Gastrocnemius medialis (tissue), 4 donors: Measurements from ENCODE around the gene RRAS2.
A peak's percentile ranks its signal among the peaks of the same experiment; 100 is the strongest.

Source experiments
- POLR2A ChIP-seq, 2 donors: fragments of 450-650 bp; IDR thresholded peaks; one replicate each; pipeline ENCODE4 v1.6.1; 2017; ENCODE audit warnings: antibody characterized with exemption in 2 of 2, mild to moderate bottlenecking in 2 of 2, moderate library complexity in 2 of 2
- TF ChIP-seq, protein P1 (sequence below), 5 experiments: fragments of 450-650 bp in 3 of 5; fragments of 200-600 bp in 2 of 5; sonication (generic) in 2 of 5; IDR thresholded peaks in 4 of 5; conservative IDR thresholded peaks in 1 of 5; 1 replicate in 4 of 5; 2 replicates in 1 of 5; pipeline ENCODE4 v1.5.1; 2016 to 2019; ENCODE audit warnings: antibody characterized with exemption in 5 of 5, mild to moderate bottlenecking in 3 of 5, moderate library complexity in 3 of 5

DNA sequence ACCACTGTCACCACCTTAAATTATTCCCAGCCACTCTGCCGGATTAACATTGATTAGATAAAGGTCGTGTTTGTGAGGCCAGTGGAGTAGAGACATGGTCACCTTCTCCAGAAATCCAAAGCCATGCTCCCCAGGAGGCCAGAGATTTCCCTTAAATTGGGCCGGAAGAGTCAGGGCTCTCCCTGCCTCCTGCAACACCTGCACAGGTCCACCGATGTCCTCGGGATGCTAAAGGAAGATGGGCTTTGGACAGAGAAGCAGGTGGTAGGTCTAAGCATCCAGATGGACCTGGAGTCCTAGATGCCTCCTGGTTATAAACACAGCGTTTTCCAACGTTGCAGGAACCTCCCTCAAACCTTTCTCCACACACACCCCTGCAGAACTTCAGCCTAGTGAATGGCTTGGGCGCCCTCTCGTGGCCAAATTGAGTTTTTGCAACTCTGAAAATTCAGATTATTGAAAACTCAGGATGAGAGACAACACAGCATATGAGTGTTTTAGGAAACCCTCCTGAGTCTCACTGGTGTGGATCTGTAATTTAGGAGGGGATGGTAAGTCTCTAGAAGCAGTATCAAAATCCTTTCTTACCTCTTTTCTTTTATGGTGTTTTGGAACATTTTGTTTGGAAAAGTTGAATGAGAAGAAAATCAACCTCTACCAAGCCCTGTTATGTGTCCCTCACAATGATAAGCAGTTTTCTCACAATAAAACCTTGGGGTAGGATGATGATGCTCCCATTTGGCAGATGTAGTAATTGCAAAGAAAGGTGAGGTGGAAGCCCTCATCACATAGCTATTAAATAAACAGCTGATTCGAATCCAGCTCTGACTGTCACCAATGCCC, 109.6 kb downstream of the RRAS2 start:
- TF ChIP-seq, protein P1, sequence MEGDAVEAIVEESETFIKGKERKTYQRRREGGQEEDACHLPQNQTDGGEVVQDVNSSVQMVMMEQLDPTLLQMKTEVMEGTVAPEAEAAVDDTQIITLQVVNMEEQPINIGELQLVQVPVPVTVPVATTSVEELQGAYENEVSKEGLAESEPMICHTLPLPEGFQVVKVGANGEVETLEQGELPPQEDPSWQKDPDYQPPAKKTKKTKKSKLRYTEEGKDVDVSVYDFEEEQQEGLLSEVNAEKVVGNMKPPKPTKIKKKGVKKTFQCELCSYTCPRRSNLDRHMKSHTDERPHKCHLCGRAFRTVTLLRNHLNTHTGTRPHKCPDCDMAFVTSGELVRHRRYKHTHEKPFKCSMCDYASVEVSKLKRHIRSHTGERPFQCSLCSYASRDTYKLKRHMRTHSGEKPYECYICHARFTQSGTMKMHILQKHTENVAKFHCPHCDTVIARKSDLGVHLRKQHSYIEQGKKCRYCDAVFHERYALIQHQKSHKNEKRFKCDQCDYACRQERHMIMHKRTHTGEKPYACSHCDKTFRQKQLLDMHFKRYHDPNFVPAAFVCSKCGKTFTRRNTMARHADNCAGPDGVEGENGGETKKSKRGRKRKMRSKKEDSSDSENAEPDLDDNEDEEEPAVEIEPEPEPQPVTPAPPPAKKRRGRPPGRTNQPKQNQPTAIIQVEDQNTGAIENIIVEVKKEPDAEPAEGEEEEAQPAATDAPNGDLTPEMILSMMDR (IDR thresholded peaks at IDR 0.05 in 4 of 5, conservative IDR thresholded peaks at IDR 0.05 in 1 of 5), result peak; percentile 67 to 87 (median 78)
- TF ChIP-seq POLR2A (IDR thresholded peaks at IDR 0.05), result no peak
